Measurements from ENCODE around the gene FAM131A. TPM values are rescaled to one million over a fixed set of nuclear protein-coding genes. Genes with fewer than 3 reads are reported as not detected.

FAM131A gene
- total and polyA plus RNA-seq, 10 of the 15 experiments (the other 5 are each of a cell fraction or from before 2014, with no cell fraction given), result 0.31 to 4.5 (median 1.5) TPM

GRCh38 chr3:184305577-184305976, 31.8 kb upstream of the FAM131A start:
- ChIA-PET RAD21 (ENCODE audit: unreplicated experiment) (no interaction called here), SMC1A (ENCODE audit: uncharacterized antibody, unreplicated experiment) (no interaction called here), POLR2A (no interaction called here), CTCF (interaction anchor here (0.7 to 1.2 kb wide), 3 partner anchors 13 to 208 kb away, joined by 3 to 4 read pairs (median 4); no protein-coding TSS in a partner anchor)
- BruUV-seq (replicated peaks), result no TSS peak
- WGBS (ENCODE audit: insufficient coverage, insufficient replicate concordance, low lambda C conversion rate, missing lambda C conversion rate), result 100% methylated on average over 1 of the region's 1 CpG
- Histone ChIP-seq H3K4me2 (ENCODE audit: control insufficient read depth, insufficient read depth) (no peak overlapping the region), H3K36me3 (ENCODE audit: control insufficient read depth in 2 of 2, insufficient read depth in 2 of 2, low read length in 1 of 2) (peaks cover 30 to 32% of the 10 kb centered on the region in 2 experiments), H3K4me1 (ENCODE audit: control insufficient read depth, insufficient read depth, low read length) (no peaks in the 10 kb centered on the region), H3K9ac (ENCODE audit: control insufficient read depth, insufficient read depth, low read length) (no peak overlapping the region), H4K20me1 (ENCODE audit: control insufficient read depth, insufficient read depth) (no peaks in the 10 kb centered on the region), H3K79me2 (ENCODE audit: control insufficient read depth, insufficient read depth, low read length) (peaks cover 5% of the 10 kb centered on the region), H3K27me3 (replicated peaks in 1 of 2; ENCODE audit: control insufficient read depth in 2 of 2, insufficient read depth in 2 of 2, low read length in 1 of 2) (no peaks in the 10 kb centered on the region), H3K4me3 (no peak overlapping the region), H3K9me3 (replicated peaks; ENCODE audit: control insufficient read depth, insufficient read depth, low read length) (no peaks in the 10 kb centered on the region), H2AFZ (ENCODE audit: control insufficient read depth, low read depth, low read length) (no peak overlapping the region), H3K27ac (ENCODE audit: control insufficient read depth, insufficient read depth) (no peak overlapping the region)
- in situ Hi-C loops (cut with MboI), result no loop called here
- no peak for DNase-seq (ENCODE audit: low read depth, low spot score)
- ATAC-seq, result peak; percentile 85
- TF ChIP-seq PAX8 (IDR thresholded peaks at IDR 0.05) (no peak), CTCF (IDR thresholded peaks at IDR 0.05 in 2 of 3, conservative IDR thresholded peaks at IDR 0.05 in 1 of 3; ENCODE audit: control insufficient read depth in 2 of 3, extremely low read depth in 1 of 3, insufficient read depth in 1 of 3, low read depth in 3 of 3, low read length in 3 of 3) (peak; percentile 22 to 40 (median 23); a peak in 4 of 6 replicates), NFYB (IDR thresholded peaks at IDR 0.05; ENCODE audit: insufficient read depth, low read depth, low read length) (no peak), RAD21 (IDR thresholded peaks at IDR 0.05; ENCODE audit: insufficient read depth, low read depth, low read length) (0 out of 2 replicates have a peak, but pooled peaks have one; percentile 10), SMARCA5 (IDR thresholded peaks at IDR 0.05) (no peak), ETV6 (conservative IDR thresholded peaks at IDR 0.05 in 1 of 2, IDR thresholded peaks at IDR 0.05 in 1 of 2; ENCODE audit: borderline replicate concordance in 1 of 2, low read depth in 1 of 2) (no peak), RBBP5 (conservative IDR thresholded peaks at IDR 0.05) (no peak), FOXM1 (IDR thresholded peaks at IDR 0.05; ENCODE audit: low read depth, low read length) (no peak), IKZF1 (conservative IDR thresholded peaks at IDR 0.05) (no peak)
- FAIRE-seq, result peak; percentile 31
- intact Hi-C loops (cut with micrococcal nuclease; ENCODE audit: unreplicated experiment), result no loop called here
